H9 (cell line): ENCODE measurements around the gene XPR1. TPM values are rescaled to one million over a fixed set of nuclear protein-coding genes. Genes with fewer than 3 reads are reported as not detected.
A peak's percentile ranks its signal among the peaks of the same experiment; 100 is the strongest.

ENCODE experiments used
- DNase-seq: peaks from one replicate; pipeline ENCODE4 v3.0.0-alpha.2; 2017
- H2AFZ ChIP-seq: one replicate; pipeline ENCODE4 v1.6.1; 2013; ENCODE audit warnings: mild to moderate bottlenecking, low read length, control low read depth, moderate library complexity
- H2AK5ac ChIP-seq: 2 replicates; pipeline ENCODE4 v1.6.1; 2013; ENCODE audit warnings: low read length, control low read depth, mixed read lengths; ENCODE audit not compliant: insufficient read length
- H2BK120ac ChIP-seq: one replicate; pipeline ENCODE4 v1.6.1; 2013; ENCODE audit warnings: low read depth, mild to moderate bottlenecking, low read length, control low read depth, inconsistent platforms; ENCODE audit not compliant: poor library complexity, severe bottlenecking
- H2BK12ac ChIP-seq: 2 replicates; pipeline ENCODE4 v1.6.1; 2013; ENCODE audit warnings: low read length, control low read depth, mixed read lengths, low read depth; ENCODE audit not compliant: insufficient read length
- H2BK15ac ChIP-seq: 2 replicates; pipeline ENCODE4 v1.6.1; 2013; ENCODE audit warnings: low read depth, low read length, control low read depth
- H2BK20ac ChIP-seq: one replicate; pipeline ENCODE4 v1.6.1; 2013; ENCODE audit warnings: low read depth, mild to moderate bottlenecking, low read length, control low read depth, inconsistent platforms; ENCODE audit not compliant: poor library complexity, severe bottlenecking
- H2BK5ac ChIP-seq: 2 replicates; pipeline ENCODE4 v1.6.1; 2013; ENCODE audit warnings: low read length, control low read depth, mixed read lengths; ENCODE audit not compliant: insufficient read length
- H3K14ac ChIP-seq: 2 replicates; pipeline ENCODE4 v1.6.1; 2013; ENCODE audit warnings: low read length, control low read depth; ENCODE audit not compliant: insufficient read depth
- H3K18ac ChIP-seq: 2 replicates; pipeline ENCODE4 v1.6.1; 2013; ENCODE audit warnings: low read depth, mild to moderate bottlenecking, mixed read lengths, low read length, control low read depth; ENCODE audit not compliant: insufficient read length
- H3K23ac ChIP-seq: 2 replicates; pipeline ENCODE4 v1.6.1; 2013; ENCODE audit warnings: low read length, control low read depth, mixed read lengths, low read depth; ENCODE audit not compliant: insufficient read length
- H3K23me2 ChIP-seq: 2 replicates; pipeline ENCODE4 v1.6.1; 2013; ENCODE audit warnings: low read depth, mild to moderate bottlenecking, mixed read lengths, low read length, control low read depth; ENCODE audit not compliant: insufficient read length, poor library complexity, severe bottlenecking
- H3K27ac ChIP-seq: 2 replicates; pipeline ENCODE4 v1.5.1; 2013; ENCODE audit warnings: low read length, control low read depth, mixed read lengths, low read depth; ENCODE audit not compliant: insufficient read length
- H3K27me3 ChIP-seq: 2 replicates; pipeline ENCODE4 v1.6.1; 2013; ENCODE audit warnings: low read length, control low read depth, inconsistent platforms; ENCODE audit not compliant: insufficient read depth
- H3K4ac ChIP-seq: 2 replicates; pipeline ENCODE4 v1.6.1; 2013; ENCODE audit warnings: low read depth, mild to moderate bottlenecking, control low read depth, inconsistent platforms, low read length, moderate library complexity
- H3K4me1 ChIP-seq: 2 replicates; pipeline ENCODE4 v1.6.1; 2013; ENCODE audit warnings: low read length, control low read depth, inconsistent platforms; ENCODE audit not compliant: insufficient read depth
- H3K4me2 ChIP-seq: 2 replicates; pipeline ENCODE4 v1.6.1; 2013; ENCODE audit warnings: low read length, control low read depth, mixed read lengths; ENCODE audit not compliant: insufficient read length, insufficient read depth
- H3K56ac ChIP-seq: 2 replicates; pipeline ENCODE4 v1.6.1; 2013; ENCODE audit warnings: low read depth, mild to moderate bottlenecking, mixed read lengths, low read length, control low read depth; ENCODE audit not compliant: insufficient read length
- H3K79me1 ChIP-seq: 2 replicates; pipeline ENCODE4 v1.6.1; 2013; ENCODE audit warnings: low read depth, mild to moderate bottlenecking, moderate library complexity, low read length, control low read depth, inconsistent platforms; ENCODE audit not compliant: insufficient read depth, poor library complexity, severe bottlenecking
- H3K79me2 ChIP-seq: 2 replicates; pipeline ENCODE4 v1.6.1; 2013; ENCODE audit warnings: low read length, control low read depth, inconsistent platforms; ENCODE audit not compliant: insufficient read depth
- H3K9ac ChIP-seq: 2 replicates; pipeline ENCODE4 v1.6.1; 2013; ENCODE audit warnings: low read length, control low read depth, mixed read lengths; ENCODE audit not compliant: insufficient read length; ENCODE audit errors: extremely low read depth
- H3K9me3 ChIP-seq: one replicate; pipeline ENCODE4 v1.6.1; 2013; ENCODE audit warnings: low read depth, low read length, inconsistent platforms; ENCODE audit not compliant: control insufficient read depth
- H3T11ph ChIP-seq: one replicate; pipeline ENCODE4 v1.6.1; 2013; ENCODE audit warnings: mild to moderate bottlenecking, low read length, control low read depth, inconsistent platforms
- H4K20me1 ChIP-seq: one replicate; pipeline ENCODE4 v1.6.1; 2013; ENCODE audit not compliant: control insufficient read depth, insufficient read length, insufficient read depth
- H4K5ac ChIP-seq: 2 replicates; pipeline ENCODE4 v1.6.1; 2013; ENCODE audit warnings: low read depth, mild to moderate bottlenecking, mixed read lengths, low read length, control low read depth; ENCODE audit not compliant: insufficient read length
- H4K8ac ChIP-seq: replicated peaks from 2 replicates; pipeline ENCODE4 v1.6.1; 2013; ENCODE audit warnings: low read length, control low read depth, mixed read lengths, low read depth; ENCODE audit not compliant: insufficient read length
- H4K91ac ChIP-seq: 2 replicates; pipeline ENCODE4 v1.6.1; 2013; ENCODE audit warnings: low read depth, mild to moderate bottlenecking, moderate library complexity, mixed read lengths, low read length, control low read depth; ENCODE audit not compliant: insufficient read length
- H3K27ac Mint-ChIP-seq, 3 experiments: 2 replicates in 2 of 3; 3 replicates in 1 of 3; pipeline ENCODE4 v1.8.0; 2020 to 2021; ENCODE audit warnings: mixed read lengths in 3 of 3, mild to moderate bottlenecking in 1 of 3, moderate library complexity in 1 of 3
- H3K27me3 Mint-ChIP-seq: 2 replicates; pipeline ENCODE4 v1.8.0; 2021; ENCODE audit warnings: low read depth, mild to moderate bottlenecking, moderate library complexity, mixed read lengths
- H3K36me3 Mint-ChIP-seq, 3 experiments: 2 replicates in 2 of 3; 3 replicates in 1 of 3; pipeline ENCODE4 v1.8.0; 2020 to 2021; ENCODE audit warnings: low read depth in 3 of 3, mixed read lengths in 3 of 3; ENCODE audit not compliant: insufficient read depth in 1 of 3
- H3K4me1 Mint-ChIP-seq, 2 experiments: 2 replicates each; pipeline ENCODE4 v1.8.0; 2020; ENCODE audit warnings: mixed read lengths in 2 of 2
- H3K4me3 Mint-ChIP-seq, 2 experiments: 2 replicates in 1 of 2; 3 replicates in 1 of 2; pipeline ENCODE4 v1.8.0; 2020 to 2021; ENCODE audit warnings: mild to moderate bottlenecking in 2 of 2, mixed read lengths in 2 of 2, moderate library complexity in 1 of 2
- H3K9me3 Mint-ChIP-seq, 2 experiments: 2 replicates in 1 of 2; 3 replicates in 1 of 2; pipeline ENCODE4 v1.8.0; 2020; ENCODE audit warnings: mild to moderate bottlenecking in 2 of 2, mixed read lengths in 2 of 2, moderate library complexity in 1 of 2
- WGBS: extraction: QIAGEN DNeasy Blood & Tissue Kit; methylation state at CpG from one replicate; pipeline ENCODE4 v1.1.7; 2013; ENCODE audit warnings: missing lambda C conversion rate, low lambda C conversion rate, mixed read lengths; ENCODE audit not compliant: insufficient read length; ENCODE audit errors: extremely low coverage; 5-methylcytosine and 5-hydroxymethylcytosine counted together
- total RNA-seq: library from RNA; stranded (reverse); gene quantifications from 2 replicates; pipeline ENCODE4 v1.2.1, GENCODE V29; 2021
- TF ChIP-seq, protein P1 (sequence below): fragments of 200-600 bp; sonication (generic); conservative IDR thresholded peaks from 3 replicates; pipeline ENCODE4 v1.8.0; 2021; ENCODE audit warnings: antibody characterized with exemption, mild to moderate bottlenecking

Gene XPR1
- total RNA-seq, 1 experiment from 2014 or later: 34.1 TPM

DNA sequence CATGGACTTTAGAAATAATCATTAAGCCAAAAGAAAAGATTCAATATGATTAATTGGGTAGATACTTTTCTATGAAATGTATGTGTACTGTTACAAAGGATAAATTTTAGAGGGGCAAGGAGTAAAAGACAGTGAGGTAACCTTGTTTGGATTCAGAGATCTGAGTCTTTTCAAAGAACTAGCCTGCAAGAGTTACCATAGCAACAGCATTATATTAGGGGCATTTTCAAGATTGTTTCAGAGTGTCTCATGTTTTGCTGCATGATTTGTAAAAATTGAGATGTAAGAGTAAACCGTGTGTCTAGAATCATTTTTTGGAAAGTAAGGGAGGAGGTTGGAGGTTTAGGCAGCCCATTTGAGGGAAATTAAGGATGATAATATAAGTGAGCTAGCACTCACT lies 210.2 kb downstream of the XPR1 start:
- no peak overlapping the region for H3K4me3 Mint-ChIP-seq
- WGBS: no CpG with 5 or more reads among the region's 1 CpG
- no peak for DNase-seq

More for the DNA sequence above, 210.2 kb downstream of the XPR1 start:
- Histone ChIP-seq H4K5ac (no peak overlapping the region), H2BK15ac (no peak overlapping the region), H3K9me3 (no peaks in the 10 kb centered on the region), H3K27me3 (no peaks in the 10 kb centered on the region), H4K91ac (no peak overlapping the region), H4K8ac (no peak overlapping the region), H3K4me1 (no peaks in the 10 kb centered on the region), H3K56ac (no peak overlapping the region), H2BK12ac (no peak overlapping the region), H3K79me1 (no peaks in the 10 kb centered on the region), H3K18ac (no peak overlapping the region), H2BK120ac (no peak overlapping the region), H2AK5ac (no peak overlapping the region), H3K23me2 (no peaks in the 10 kb centered on the region), H3K9ac (no peak overlapping the region), H4K20me1 (no peaks in the 10 kb centered on the region), H3T11ph (no peak overlapping the region), H3K4ac (no peak overlapping the region), H3K23ac (no peak overlapping the region), H2AFZ (no peak overlapping the region), H3K79me2 (no peaks in the 10 kb centered on the region), H3K4me2 (no peak overlapping the region), H3K27ac (no peak overlapping the region), H2BK20ac (no peak overlapping the region), H2BK5ac (no peak overlapping the region), H3K14ac (no peak overlapping the region)
- TF ChIP-seq, protein P1, sequence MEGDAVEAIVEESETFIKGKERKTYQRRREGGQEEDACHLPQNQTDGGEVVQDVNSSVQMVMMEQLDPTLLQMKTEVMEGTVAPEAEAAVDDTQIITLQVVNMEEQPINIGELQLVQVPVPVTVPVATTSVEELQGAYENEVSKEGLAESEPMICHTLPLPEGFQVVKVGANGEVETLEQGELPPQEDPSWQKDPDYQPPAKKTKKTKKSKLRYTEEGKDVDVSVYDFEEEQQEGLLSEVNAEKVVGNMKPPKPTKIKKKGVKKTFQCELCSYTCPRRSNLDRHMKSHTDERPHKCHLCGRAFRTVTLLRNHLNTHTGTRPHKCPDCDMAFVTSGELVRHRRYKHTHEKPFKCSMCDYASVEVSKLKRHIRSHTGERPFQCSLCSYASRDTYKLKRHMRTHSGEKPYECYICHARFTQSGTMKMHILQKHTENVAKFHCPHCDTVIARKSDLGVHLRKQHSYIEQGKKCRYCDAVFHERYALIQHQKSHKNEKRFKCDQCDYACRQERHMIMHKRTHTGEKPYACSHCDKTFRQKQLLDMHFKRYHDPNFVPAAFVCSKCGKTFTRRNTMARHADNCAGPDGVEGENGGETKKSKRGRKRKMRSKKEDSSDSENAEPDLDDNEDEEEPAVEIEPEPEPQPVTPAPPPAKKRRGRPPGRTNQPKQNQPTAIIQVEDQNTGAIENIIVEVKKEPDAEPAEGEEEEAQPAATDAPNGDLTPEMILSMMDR: no peak
- Mint-ChIP-seq H3K27me3 (no peaks in the 10 kb centered on the region), H3K36me3 (peaks cover 2 to 6% (median 6%) of the 10 kb centered on the region in 3 experiments; a peak in 6 of 7 replicates), H3K9me3 (peaks cover 4% of the 10 kb centered on the region in 2 experiments), H3K4me1 (peaks cover 15 to 25% of the 10 kb centered on the region in 2 experiments), H3K27ac (peak overlapping the region in 1 of 3 experiments; percentile 6; a peak in 1 of 7 replicates)
